ENCODE results near the gene TTC39A.

Gene TTC39A

GRCh38 chr1:51355382-51355781 lies 25.0 kb upstream of the TTC39A start:
- DNase-seq (ENCODE audit: extremely low read depth, low read depth): no peak
- no peak for TF ChIP-seq CTCF (IDR thresholded peaks at IDR 0.05; ENCODE audit: low read depth, low read length)

- TF ChIP-seq CTCF (IDR thresholded peaks at IDR 0.05; ENCODE audit: low read depth, low read length): no peak
- DNase-seq (ENCODE audit: extremely low read depth, low read depth): no peak
These were observed 24.1 kb upstream of the TTC39A start for GRCh38 chr1:51354416-51354815.

- TF ChIP-seq CTCF (IDR thresholded peaks at IDR 0.05; ENCODE audit: low read depth, low read length): no peak
These were observed 21.5 kb upstream of the TTC39A start for GRCh38 chr1:51351907-51352306.

GRCh38 chr1:51349862-51350261 lies 19.5 kb upstream of the TTC39A start:
- no peak for DNase-seq (ENCODE audit: extremely low read depth, low read depth)
- TF ChIP-seq CTCF (IDR thresholded peaks at IDR 0.05; ENCODE audit: low read depth, low read length): no peak

More at GRCh38 chr1:51351907-51352306, 21.5 kb upstream of the TTC39A start:
- no peak for DNase-seq (ENCODE audit: extremely low read depth, low read depth)

- no peak for TF ChIP-seq CTCF (IDR thresholded peaks at IDR 0.05; ENCODE audit: low read depth, low read length)
- DNase-seq (ENCODE audit: extremely low read depth, low read depth): no peak
These were observed 17.8 kb upstream of the TTC39A start for GRCh38 chr1:51348147-51348527.

- DNase-seq (ENCODE audit: extremely low read depth, low read depth): no peak
- TF ChIP-seq CTCF (IDR thresholded peaks at IDR 0.05; ENCODE audit: low read depth, low read length): no peak
These were observed 17.2 kb upstream of the TTC39A start for GRCh38 chr1:51347398-51348146.

- no peak for DNase-seq (ENCODE audit: extremely low read depth, low read depth)
- no peak for TF ChIP-seq CTCF (IDR thresholded peaks at IDR 0.05; ENCODE audit: low read depth, low read length)
These were observed 16.0 kb upstream of the TTC39A start for GRCh38 chr1:51346086-51346942.

Data from AG09319 (cell line).